Mucosa of stomach (tissue), 1 donor: ENCODE results near the gene SCIMP.
"Not testable (repeated sequence)": the region's sequence is repeated elsewhere in the genome, so short reads cannot be mapped to it uniquely, and the experiment has no call there.

Experiments
- H3K27me3 ChIP-seq: one replicate; pipeline ENCODE4 v1.7.0; 2013; ENCODE audit warnings: mild to moderate bottlenecking, low read length; ENCODE audit not compliant: control insufficient read depth, insufficient read depth
- H3K36me3 ChIP-seq: one replicate; pipeline ENCODE4 v1.7.0; 2013; ENCODE audit warnings: low read length; ENCODE audit not compliant: control insufficient read depth, insufficient read depth
- H3K4me1 ChIP-seq: one replicate; pipeline ENCODE4 v1.7.0; 2013; ENCODE audit warnings: mild to moderate bottlenecking, low read length; ENCODE audit not compliant: control insufficient read depth, insufficient read depth
- H3K4me3 ChIP-seq: one replicate; pipeline ENCODE4 v1.7.0; 2013; ENCODE audit warnings: low read length
- H3K9ac ChIP-seq: one replicate; pipeline ENCODE4 v1.7.0; 2013; ENCODE audit warnings: mild to moderate bottlenecking, low read length, moderate library complexity
- H3K9me3 ChIP-seq: one replicate; pipeline ENCODE4 v1.7.0; 2013; ENCODE audit warnings: mild to moderate bottlenecking, low read length, moderate library complexity; ENCODE audit not compliant: control insufficient read depth
- donor health status: Pancreatic carcinoma.

Gene SCIMP

GRCh38 chr17:5175027-5175426 is 59.6 kb downstream of the SCIMP start:
- H3K9ac ChIP-seq, H3K9me3 ChIP-seq, H3K36me3 ChIP-seq, H3K4me1 ChIP-seq, H3K27me3 ChIP-seq, H3K4me3 ChIP-seq: not testable (repeated sequence)

GRCh38 chr17:5165791-5166564 is 68.7 kb downstream of the SCIMP start:
- not testable (repeated sequence) for H3K4me1 ChIP-seq, H3K9ac ChIP-seq, H3K9me3 ChIP-seq, H3K27me3 ChIP-seq, H3K36me3 ChIP-seq, H3K4me3 ChIP-seq

- Histone ChIP-seq H3K27me3 (no peaks in the 10 kb centered on the region), H3K9me3 (no peaks in the 10 kb centered on the region), H3K9ac (no peak overlapping the region), H3K4me3 (no peak overlapping the region), H3K4me1 (no peaks in the 10 kb centered on the region), H3K36me3 (no peaks in the 10 kb centered on the region)
These were observed 70.2 kb downstream of the SCIMP start for GRCh38 chr17:5164436-5164835.

- H3K9me3 ChIP-seq, H3K9ac ChIP-seq, H3K36me3 ChIP-seq, H3K27me3 ChIP-seq, H3K4me3 ChIP-seq, H3K4me1 ChIP-seq: not testable (repeated sequence)
These were observed 72.9 kb downstream of the SCIMP start for GRCh38 chr17:5161793-5162192.

GRCh38 chr17:5160702-5161101 is 74.0 kb downstream of the SCIMP start:
- H3K9me3 ChIP-seq, H3K36me3 ChIP-seq, H3K4me1 ChIP-seq: not testable (repeated sequence)

More at GRCh38 chr17:5160702-5161101, 74.0 kb downstream of the SCIMP start:
- H3K27me3 ChIP-seq, H3K4me3 ChIP-seq, H3K9ac ChIP-seq: not testable (repeated sequence)
